BJ (cell line): Measurements from ENCODE around the gene DGKB. TPM values are rescaled to one million over a fixed set of nuclear protein-coding genes. Genes with fewer than 3 reads are reported as not detected.

ENCODE experiments used
- CTCF ChIA-PET: fragments of 350-600 bp; formaldehyde crosslinking; extraction: SDS; loops from one replicate; lab custom pipeline; 2021; ENCODE audit warnings: antibody characterized with exemption, inconsistent platforms; lab: Yijun Ruan, JAX
- POLR2A ChIA-PET: fragments of 300-600 bp; sonication (Branson Sonifier 250); formaldehyde crosslinking; extraction: SDS; loops from one replicate; lab custom pipeline; 2021; ENCODE audit warnings: antibody characterized with exemption; lab: Charles Lee
- DNase-seq: peaks from one replicate; pipeline ENCODE4 v3.0.0-alpha.2; 2011; ENCODE audit warnings: low read depth
- H3K27me3 ChIP-seq: 2 replicates; pipeline ENCODE4 v1.6.0; 2011; ENCODE audit warnings: low read length; ENCODE audit not compliant: control insufficient read depth, insufficient read depth
- H3K36me3 ChIP-seq: 2 replicates; pipeline ENCODE4 v1.5.1; 2011; ENCODE audit warnings: low read length; ENCODE audit not compliant: control insufficient read depth, insufficient read depth
- H3K4me3 ChIP-seq: 2 replicates; pipeline ENCODE4 v1.5.1; 2011; ENCODE audit warnings: low read depth, mild to moderate bottlenecking, control low read depth, low read length
- CTCF ChIP-seq: IDR thresholded peaks from 2 replicates; pipeline ENCODE4 v1.5.1; 2011; ENCODE audit warnings: low read depth, mild to moderate bottlenecking, control low read depth, inconsistent platforms, low read length, moderate library complexity; ENCODE audit not compliant: insufficient read depth
- polyA plus RNA-seq: library from polyadenylated mRNA; depleted of rRNA; stranded (reverse); fragments of >200 nt; gene quantifications from 2 replicates; pipeline ENCODE4 v1.2.3, GENCODE V29; 2011

Gene DGKB
- polyA plus RNA-seq, 1 experiment, result 0.09 TPM

DNA sequence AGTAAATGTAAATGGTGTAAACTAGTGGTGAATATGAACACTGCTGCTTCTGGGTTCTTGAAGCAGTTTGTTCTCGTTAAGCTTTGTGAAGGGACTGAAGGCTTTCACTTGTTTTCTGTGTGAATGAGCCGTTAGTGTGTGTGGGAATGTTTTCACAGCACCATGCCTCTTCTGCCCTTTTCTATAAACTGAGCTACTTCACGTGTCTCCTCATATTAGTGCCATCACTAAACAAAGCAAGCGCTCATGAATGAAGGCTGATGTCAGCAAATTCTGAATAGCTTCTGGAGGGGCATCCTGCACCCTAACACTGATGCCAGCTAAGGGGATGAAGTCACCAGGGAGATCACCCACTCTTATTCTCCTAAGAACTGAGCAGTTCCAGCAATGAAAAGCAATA is 707.5 kb downstream of the DGKB start:
- Histone ChIP-seq H3K36me3 (no peaks in the 10 kb centered on the region), H3K4me3 (no peak overlapping the region), H3K27me3 (no peaks in the 10 kb centered on the region)
- ChIA-PET CTCF (no interaction called here), POLR2A (no interaction called here)
- no peak for TF ChIP-seq CTCF
- no peak for DNase-seq

DNA sequence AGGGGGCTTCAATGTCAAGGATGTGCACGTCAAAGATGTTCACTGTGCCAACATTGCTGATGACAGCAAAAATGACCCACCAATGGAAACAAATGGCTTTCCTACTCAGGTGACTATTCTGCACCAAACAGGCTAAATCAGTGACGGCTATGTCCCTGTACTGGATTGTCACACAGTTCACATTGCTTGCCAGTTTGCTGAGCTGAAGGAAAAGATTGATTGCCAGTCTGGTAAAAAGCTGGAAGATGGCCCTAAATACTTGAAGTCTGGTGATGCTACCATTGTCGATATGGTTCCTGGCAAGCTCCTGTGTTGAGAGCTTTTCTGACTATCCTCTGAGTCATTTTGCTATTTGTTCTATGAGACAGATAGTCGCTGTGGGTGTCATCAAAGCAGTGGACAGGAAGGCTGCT is 710.9 kb downstream of the DGKB start:
- ChIA-PET POLR2A (no interaction called here), CTCF (interaction anchor here (0.5 kb wide), 1 partner anchor 269 kb away, joined by 3 read pairs; no protein-coding TSS in a partner anchor)
- Histone ChIP-seq H3K36me3 (no peaks in the 10 kb centered on the region), H3K27me3 (no peaks in the 10 kb centered on the region), H3K4me3 (no peak overlapping the region)
- DNase-seq, result no peak
- no peak for TF ChIP-seq CTCF

- no peak for TF ChIP-seq CTCF
- Histone ChIP-seq H3K27me3 (no peaks in the 10 kb centered on the region), H3K36me3 (no peaks in the 10 kb centered on the region), H3K4me3 (no peak overlapping the region)
- ChIA-PET CTCF (no interaction called here), POLR2A (no interaction called here)
- DNase-seq, result no peak
These were observed 718.2 kb downstream of the DGKB start for GRCh38 chr7:14184292-14184864.

DNA sequence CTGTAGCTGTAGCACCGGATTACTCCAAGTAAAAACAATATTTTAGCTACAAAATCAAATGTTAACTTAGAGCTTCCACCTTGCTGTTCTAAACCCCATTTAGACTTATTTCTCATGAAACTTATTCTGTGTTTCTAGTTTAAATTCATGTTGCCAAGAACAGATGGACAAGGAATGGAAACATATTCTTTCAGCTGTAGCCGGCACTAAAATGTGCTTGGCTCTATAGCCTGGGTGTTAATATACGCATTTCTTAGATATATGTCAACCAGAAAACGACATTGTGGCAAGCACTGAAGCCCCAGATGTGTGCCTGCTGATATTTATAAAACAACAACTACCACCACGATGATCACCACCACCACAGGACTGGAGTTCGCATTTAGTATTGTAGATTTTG is 722.8 kb downstream of the DGKB start:
- Histone ChIP-seq H3K27me3 (no peaks in the 10 kb centered on the region), H3K36me3 (no peaks in the 10 kb centered on the region), H3K4me3 (no peak overlapping the region)
- DNase-seq, result no peak
- POLR2A ChIA-PET, result no interaction called here
- no peak for TF ChIP-seq CTCF
- CTCF ChIA-PET, result no interaction called here

- CTCF ChIA-PET, result no interaction called here
- no peak for DNase-seq
- Histone ChIP-seq H3K36me3 (no peaks in the 10 kb centered on the region), H3K4me3 (no peak overlapping the region), H3K27me3 (no peaks in the 10 kb centered on the region)
- no peak for TF ChIP-seq CTCF
- POLR2A ChIA-PET, result no interaction called here
These were observed 724.7 kb downstream of the DGKB start for GRCh38 chr7:14177876-14178275.
